ENCODE measurements around the gene MORF4L2.
"Not testable (repeated sequence)": the region's sequence is repeated elsewhere in the genome, so short reads cannot be mapped to it uniquely, and the experiment has no call there.

The MORF4L2 gene

GRCh38 chrX:103678199-103678993, 8.1 kb downstream of the MORF4L2 start:
- DNase-seq (ENCODE audit: low read depth in 2 of 2), result no peak

GRCh38 chrX:103674531-103675454, 11.7 kb downstream of the MORF4L2 start:
- no peak for DNase-seq (ENCODE audit: low read depth in 2 of 2)

DNA sequence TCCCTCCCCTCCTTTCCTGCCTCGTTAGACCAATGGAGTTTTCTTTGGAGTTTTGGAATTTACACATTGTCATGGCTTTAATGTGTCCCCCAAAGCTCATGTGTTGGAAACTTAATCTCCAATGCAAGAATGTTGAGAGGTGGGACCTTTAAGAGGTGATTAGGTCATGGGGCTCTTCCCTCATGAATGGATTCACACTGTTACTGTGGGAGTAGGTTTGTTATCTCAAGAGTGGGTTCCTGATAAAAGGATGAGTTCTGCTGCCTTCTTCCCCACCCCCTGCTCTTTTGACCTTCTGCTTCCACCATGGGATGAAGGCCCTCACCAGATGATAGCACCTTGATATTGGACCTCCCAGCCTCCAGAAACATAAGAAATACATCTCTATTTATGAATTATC, 16.8 kb downstream of the MORF4L2 start:
- DNase-seq (ENCODE audit: low read depth in 2 of 2), result no peak

DNA sequence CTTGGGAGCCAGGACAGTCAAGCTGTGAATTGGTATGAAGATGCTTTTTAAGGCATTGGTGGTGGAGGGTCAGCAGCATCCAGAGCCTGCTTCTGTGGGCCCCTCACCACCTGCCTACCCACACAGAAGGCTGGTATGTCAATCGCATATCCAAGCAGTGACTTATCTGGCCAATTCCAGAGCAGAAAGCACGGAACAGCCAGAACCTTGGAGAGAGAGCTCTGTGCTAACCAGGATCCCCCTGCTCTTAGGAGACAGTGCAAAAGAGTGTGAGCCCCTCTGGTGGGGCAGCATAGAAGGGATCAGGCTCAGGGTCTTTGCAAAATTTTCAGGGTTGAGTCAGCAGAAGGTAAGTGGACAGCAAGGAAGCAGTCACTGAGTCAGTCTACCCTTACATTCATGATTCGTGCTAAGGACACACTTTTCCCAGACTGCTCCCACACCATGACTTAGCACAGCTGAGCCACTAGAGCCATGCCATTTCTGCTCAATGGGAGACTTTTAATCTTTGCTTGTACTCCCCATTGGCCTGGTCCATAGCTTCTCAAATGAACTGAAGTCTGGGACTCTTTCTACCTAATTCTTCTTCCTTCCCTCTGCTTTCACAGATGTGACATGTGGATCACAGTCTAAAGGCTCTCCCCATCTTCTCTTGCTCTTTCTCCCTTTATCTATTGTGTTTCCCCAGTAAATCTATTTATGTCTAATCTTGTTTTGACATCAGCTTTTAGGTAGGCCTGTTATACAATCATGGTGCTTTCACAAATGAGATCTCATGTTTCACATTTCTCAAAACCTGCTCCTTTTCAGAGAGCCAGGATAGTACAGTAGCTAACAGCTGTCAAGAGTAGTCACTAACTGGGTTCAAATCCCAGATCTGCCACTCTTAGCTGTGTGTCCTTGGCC, 20.0 kb downstream of the MORF4L2 start:
- no peak for DNase-seq (ENCODE audit: low read depth in 2 of 2)

DNA sequence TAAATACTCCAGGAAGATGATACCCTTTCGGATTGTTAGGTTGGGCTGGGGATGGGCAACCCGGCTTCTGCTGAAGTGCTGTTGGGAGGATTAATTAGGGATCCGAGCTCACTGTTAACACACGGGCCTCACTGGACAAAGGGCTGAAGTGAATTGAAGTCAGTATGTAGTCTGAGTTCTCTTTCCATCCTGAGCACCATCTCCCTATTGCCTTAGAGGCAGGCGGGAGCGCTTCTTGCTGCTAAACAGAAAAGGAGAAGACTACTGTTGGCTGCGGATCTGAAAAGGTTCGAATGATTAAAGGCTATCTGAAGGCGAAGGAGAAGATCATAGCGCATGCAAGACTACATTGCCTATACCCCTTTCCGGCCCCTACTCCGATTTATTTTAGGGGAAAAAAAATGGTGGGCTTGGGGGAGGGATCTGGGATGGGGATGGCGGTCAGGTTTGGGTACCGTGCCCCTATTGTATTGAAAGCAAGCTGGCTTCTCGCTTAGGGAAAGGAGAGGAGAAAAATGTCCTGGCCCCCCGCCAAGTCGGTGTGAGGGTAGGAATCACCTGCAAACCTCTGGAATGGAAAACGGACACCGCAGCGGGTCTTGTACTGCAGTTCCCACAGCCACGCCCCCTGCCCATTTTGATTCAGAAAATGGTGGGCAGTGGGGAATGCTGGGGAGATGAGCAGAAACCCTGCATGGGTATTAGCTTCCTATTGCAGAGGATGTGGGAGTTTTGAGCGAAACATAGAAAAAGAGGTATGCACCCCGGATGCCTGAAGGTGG, 22.3 kb downstream of the MORF4L2 start:
- DNase-seq (ENCODE audit: low read depth in 2 of 2), result no peak

- DNase-seq (ENCODE audit: low read depth in 2 of 2), result not testable (repeated sequence)
Measured at GRCh38 chrX:103659460-103659859, 27.0 kb downstream of the MORF4L2 start.

GRCh38 chrX:103658681-103659433, 27.6 kb downstream of the MORF4L2 start:
- DNase-seq (ENCODE audit: low read depth in 2 of 2), result no peak

DNA sequence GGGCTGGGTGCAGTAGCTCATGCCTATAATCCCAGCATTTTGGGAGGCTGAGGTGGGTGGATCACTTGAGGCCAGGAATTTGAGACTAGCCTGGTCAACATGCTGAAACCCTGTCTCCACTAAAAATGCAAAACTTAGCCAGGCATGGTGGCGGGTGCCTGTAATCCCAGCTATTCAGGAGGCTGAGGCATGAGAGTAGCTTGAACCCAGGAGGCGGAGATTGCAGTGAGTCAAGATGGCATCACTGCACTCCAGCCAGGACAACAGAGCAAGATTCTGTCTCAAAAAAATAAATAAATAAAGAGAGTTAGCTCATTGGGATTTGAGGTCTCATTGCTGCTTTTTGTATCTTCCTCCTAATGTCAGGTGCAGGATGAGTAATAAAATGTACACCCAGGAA, 29.4 kb downstream of the MORF4L2 start:
- DNase-seq (ENCODE audit: low read depth in 2 of 2), result not testable (repeated sequence)

GRCh38 chrX:103656617-103657016, 29.9 kb downstream of the MORF4L2 start:
- DNase-seq (ENCODE audit: low read depth in 2 of 2), result no peak

- not testable (repeated sequence) for DNase-seq (ENCODE audit: low read depth in 2 of 2)
Measured at GRCh38 chrX:103655230-103656000, 31.1 kb downstream of the MORF4L2 start.

DNA sequence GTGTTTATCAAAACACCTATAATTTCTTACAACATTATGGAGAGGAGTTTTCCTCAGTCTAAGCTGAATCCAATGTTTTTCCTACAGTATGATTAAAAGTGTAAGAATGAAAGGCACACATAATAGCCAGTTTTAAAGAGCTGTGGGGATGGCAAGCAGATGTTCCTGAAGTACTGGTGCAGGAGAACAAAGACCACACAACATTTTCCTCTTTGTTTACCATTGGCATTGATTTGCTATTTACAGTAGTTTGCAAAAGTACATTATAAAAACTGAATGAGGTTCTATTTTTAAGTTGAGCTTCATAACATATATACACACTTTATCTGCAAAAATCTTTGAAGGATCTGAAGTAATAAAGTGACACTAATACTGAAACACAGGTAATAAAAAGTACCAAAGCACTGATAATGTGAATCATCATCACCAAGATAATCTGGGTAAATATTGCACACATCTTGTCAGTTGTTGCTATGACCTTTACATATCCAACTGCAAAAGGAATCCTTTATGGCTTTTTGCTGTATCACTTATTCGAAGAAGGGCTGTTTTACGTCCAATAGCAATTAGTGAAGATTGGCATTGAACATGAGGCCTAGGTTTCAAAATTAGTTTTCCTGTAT, 35.2 kb downstream of the MORF4L2 start:
- DNase-seq (ENCODE audit: low read depth in 2 of 2), result no peak

DNA sequence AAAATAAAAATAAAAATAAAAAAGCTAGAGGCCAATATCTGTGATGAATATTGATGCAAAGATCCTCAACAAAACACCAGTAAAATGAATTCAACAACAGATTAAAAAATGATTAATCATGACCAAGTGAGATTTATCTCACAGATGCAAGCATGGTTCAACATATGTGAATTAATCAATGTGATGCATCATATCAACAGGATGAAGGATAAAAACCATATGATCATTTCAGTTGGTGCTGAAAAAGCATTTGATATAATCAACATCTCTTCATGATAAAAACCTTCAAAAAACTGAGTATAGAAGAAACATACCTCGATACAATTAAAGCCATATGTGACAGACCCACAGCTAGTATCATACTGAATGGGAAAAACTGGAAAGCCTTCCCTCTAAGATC, 38.9 kb downstream of the MORF4L2 start:
- DNase-seq (ENCODE audit: low read depth in 2 of 2), result no peak

DNA sequence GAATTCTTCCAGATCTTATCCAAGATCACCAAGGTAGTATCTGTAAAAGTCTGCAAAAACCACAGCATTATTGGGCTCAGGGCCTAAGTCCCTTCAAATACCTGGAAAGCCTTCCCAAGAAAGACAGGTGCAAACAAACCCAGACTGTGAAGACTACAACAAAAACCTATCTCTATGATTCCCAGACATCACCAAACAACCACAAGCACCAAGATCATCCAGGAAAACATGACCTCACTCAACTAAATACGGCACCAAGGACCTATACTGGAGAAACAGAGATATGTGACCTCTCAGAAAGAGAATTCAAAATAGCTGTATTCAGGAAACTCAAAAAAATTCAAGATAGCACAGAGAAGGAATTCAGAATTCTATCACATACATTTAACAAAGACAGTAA, 42.4 kb downstream of the MORF4L2 start:
- no peak for DNase-seq (ENCODE audit: low read depth in 2 of 2)

DNA sequence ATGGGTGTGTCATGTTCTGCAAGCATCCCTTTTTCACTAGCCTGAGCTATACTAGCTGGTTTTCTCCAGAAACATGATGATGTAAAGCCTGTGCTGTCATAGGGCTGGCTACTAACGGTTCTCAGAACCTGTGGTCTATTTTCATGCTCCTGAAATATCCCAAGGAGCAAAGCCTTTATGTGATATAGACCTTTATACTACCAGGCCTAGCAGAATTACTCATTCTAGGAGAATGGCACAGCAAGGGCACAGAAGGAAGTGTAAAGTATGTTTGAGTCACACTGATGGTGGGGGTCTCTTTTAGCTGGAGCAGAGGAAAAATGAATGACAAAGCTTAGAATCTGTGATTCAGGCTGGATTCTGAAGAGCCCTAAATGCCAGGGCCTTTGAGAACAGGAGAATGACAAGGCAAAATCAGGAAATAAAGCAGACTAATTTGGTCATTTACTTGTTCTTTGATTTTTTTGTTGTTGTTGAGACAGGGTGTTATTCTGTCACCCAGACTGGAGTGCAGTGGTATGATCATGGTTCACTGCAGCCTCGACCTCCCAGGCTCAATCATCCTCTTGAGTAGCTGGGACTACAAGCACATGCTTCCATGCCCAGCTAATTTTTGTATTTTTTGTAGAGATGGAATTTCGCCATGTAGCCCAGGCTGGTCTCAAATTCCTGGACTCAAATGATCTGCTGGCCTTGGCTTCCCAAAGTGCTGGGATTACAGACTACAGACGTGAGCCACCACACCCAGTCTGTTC, 45.9 kb downstream of the MORF4L2 start:
- DNase-seq (ENCODE audit: low read depth in 2 of 2), result no peak

DNA sequence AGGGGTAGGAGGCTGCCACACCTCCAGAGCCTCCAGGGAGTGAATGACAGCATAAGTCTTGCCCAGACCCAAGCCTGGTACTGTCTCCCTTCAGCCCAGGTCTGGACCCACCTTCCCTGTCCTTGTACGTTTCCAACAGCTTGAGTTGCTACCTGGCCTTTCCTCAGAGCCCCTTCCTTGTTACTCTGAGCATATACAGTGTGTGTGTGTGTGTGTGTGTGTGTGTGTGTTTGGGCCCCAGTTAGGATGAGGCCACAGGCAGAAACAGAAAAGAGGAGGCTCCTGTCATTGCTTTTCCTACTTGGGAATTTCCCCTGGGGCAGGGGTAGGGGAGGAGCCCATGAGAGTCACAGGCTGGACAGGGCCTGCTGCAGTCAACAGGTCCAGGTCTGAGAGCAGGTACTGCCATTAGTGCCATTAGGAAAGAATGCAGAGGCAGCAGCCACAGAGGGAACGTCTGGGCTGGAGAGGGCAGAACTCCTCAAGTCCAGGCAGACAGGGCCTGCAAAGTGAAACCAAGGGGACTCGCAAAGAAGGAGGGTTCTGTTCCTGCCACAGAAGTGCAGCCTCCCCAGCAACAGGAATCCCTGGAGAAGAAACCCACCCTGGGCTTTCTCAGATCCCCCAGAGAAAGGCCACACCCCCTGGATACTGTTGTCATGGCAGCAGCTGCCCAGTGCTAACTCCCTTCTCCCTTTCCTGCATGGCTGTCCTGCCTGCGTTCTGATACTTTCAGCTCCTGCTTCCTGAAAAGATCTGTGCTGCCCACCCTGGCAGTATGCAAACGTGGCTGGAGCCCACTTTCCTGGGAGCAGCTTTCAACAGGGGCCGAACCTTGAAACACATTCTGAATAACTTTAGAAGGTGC, 47.8 kb downstream of the MORF4L2 start:
- DNase-seq (ENCODE audit: low read depth in 2 of 2), result not testable (repeated sequence)

- DNase-seq (ENCODE audit: low read depth in 2 of 2), result no peak
Measured at GRCh38 chrX:103637604-103638338, 48.7 kb downstream of the MORF4L2 start.

DNA sequence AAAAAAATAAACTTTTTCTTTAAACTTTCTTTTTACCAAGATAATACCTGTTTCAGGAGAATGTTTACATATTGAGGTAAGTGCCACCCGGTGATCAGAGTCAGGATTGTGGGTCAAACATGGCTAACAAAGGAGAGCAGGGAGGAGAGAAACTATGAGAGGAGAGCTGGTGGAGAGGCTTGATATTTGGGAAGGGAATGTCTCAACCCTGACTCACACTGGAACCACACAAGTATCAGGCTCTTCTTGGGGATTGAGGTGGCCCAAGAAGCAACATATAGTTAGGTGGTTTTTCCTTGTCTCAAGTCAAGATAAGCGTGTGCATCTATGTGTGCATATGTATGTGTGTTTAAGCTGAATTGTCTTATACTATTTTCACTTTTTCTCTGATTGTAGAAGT, 51.1 kb downstream of the MORF4L2 start:
- DNase-seq (ENCODE audit: low read depth in 2 of 2), result no peak

Data from stimulated activated CD4-positive, alpha-beta T cell treated with anti-CD3 and anti-CD28 coated beads, Interleukin-1b, Interleukin-23, amount 100 ng/mL, for 1 hour (primary cell).